ENCODE data around the gene TCF3.

Gene TCF3

DNA sequence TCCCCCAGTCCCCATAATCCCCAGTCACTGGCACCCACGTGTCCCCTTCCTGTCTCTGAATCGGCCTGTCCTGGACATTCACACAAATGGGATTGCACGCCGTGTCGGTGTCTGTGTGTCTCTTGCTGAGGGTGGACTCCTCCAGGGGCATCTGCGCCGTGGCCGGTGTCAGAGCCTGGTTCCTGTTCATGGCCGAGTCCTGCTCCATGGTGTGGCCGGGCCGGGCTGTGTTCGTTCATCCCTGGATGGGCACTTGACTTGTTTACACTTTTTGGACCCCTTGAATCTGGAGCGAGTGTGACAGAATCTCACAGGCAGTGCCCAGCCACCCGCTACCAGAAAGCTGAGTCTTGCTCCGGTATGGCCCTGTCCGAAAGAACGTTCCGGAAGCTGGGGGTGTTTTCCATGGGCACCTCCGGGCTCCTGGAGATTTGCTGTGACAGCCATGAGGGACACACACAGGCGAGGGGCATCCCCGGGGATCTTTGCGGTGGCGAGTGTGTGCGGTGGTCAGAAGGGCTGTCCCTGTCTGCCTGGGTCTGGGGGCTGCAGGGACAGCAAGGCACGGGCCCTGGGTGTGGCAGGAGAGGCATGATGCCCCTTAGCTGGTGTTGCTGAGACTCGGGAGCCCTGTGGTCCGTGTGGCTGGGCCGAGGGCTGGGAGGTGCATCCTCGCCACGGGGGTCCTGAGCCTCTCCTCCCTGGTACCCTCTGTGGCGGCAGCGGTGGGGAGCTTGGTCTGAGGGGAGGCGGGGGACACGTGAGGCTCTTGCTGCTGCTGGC lies 77.9 kb downstream of the TCF3 start:
- no peaks in the 10 kb centered on the region for H3K9me3 ChIP-seq
- H3K27ac ChIP-seq, result no peak overlapping the region
- TF ChIP-seq CTCF (IDR thresholded peaks at IDR 0.05), result no peak
- no peaks in the 10 kb centered on the region for H3K27me3 ChIP-seq
- no peak overlapping the region for H3K4me3 ChIP-seq
- intact Hi-C loops (cut with DNase I; ENCODE audit: low total_unique reads), result no loop called here
- DNase-seq, result no peak
- H3K36me3 ChIP-seq, result peaks cover 23 to 34% (median 24%) of the 10 kb centered on the region in 3 donors
- no peaks in the 10 kb centered on the region for H3K4me1 ChIP-seq

DNA sequence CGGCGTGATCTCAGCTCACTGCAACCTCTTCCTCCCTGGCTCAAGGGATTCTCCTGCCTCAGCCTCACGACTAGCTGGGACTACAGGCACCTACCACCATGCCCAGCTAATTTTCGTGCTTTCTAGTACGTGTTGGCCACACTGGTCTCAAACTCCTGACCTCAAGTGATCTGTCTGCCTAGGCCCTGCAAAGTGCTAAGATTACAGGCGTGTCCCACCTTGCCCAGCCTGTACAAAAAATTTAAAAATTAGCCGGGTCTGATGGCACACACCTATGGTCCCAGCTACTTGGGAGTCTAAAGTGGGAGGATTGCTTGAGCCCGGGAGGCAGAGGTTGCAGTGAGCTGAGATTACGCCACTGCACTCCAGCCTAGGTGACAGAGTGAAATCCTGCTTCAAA lies 79.6 kb downstream of the TCF3 start:
- Histone ChIP-seq H3K27me3 (no peaks in the 10 kb centered on the region), H3K4me3 (no peak overlapping the region), H3K27ac (no peak overlapping the region), H3K9me3 (no peaks in the 10 kb centered on the region), H3K4me1 (peaks cover 0 to 8% (median 5%) of the 10 kb centered on the region in 4 donors), H3K36me3 (peaks cover 12 to 17% (median 14%) of the 10 kb centered on the region in 3 donors)
- DNase-seq, result no peak
- intact Hi-C loops (cut with DNase I; ENCODE audit: low total_unique reads), result no loop called here
- no peak for TF ChIP-seq CTCF (IDR thresholded peaks at IDR 0.05)

GRCh38 chr19:1571358-1571757 lies 81.1 kb downstream of the TCF3 start:
- intact Hi-C loops (cut with DNase I; ENCODE audit: low total_unique reads), result no loop called here
- DNase-seq, result no peak
- TF ChIP-seq CTCF (IDR thresholded peaks at IDR 0.05), result no peak

DNA sequence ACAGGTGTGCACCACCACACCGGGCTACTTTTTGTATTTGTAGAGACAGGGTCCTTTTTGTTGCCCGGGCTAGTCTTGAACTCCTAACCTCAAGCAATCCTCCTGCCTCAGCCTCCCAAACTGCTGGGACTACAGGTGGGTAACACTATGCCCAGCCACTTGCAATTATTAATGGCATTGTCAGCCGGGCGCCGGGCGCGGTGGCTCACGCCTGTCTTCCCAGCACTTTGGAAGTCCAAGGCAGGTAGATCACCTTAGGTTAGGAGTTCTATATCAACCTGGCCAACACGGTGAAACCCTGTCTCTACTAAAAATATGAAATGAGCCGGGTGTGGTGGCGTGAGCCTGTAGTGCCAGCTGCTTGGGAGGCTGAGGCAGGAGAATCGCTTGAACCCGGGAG lies 81.6 kb downstream of the TCF3 start:
- TF ChIP-seq CTCF (IDR thresholded peaks at IDR 0.05), result no peak
- no peaks in the 10 kb centered on the region for H3K27me3 ChIP-seq
- H3K27ac ChIP-seq, result no peak overlapping the region
- intact Hi-C loops (cut with DNase I; ENCODE audit: low total_unique reads), result no loop called here
- no peak overlapping the region for H3K4me3 ChIP-seq
- no peaks in the 10 kb centered on the region for H3K36me3 ChIP-seq
- no peaks in the 10 kb centered on the region for H3K9me3 ChIP-seq
- DNase-seq, result no peak
- H3K4me1 ChIP-seq, result peaks cover 0 to 23% (median 17%) of the 10 kb centered on the region in 4 donors

More at GRCh38 chr19:1571358-1571757, 81.1 kb downstream of the TCF3 start:
- Histone ChIP-seq H3K4me1 (peaks cover 0 to 18% (median 12%) of the 10 kb centered on the region in 4 donors), H3K9me3 (no peaks in the 10 kb centered on the region), H3K4me3 (no peak overlapping the region), H3K36me3 (peaks cover 0 to 3% (median 0%) of the 10 kb centered on the region in 3 donors), H3K27ac (no peak overlapping the region), H3K27me3 (no peaks in the 10 kb centered on the region)

- no peak overlapping the region for H3K27ac ChIP-seq
- intact Hi-C loops (cut with DNase I; ENCODE audit: low total_unique reads), result no loop called here
- no peak for DNase-seq
- no peaks in the 10 kb centered on the region for H3K36me3 ChIP-seq
- H3K27me3 ChIP-seq, result no peaks in the 10 kb centered on the region
- no peaks in the 10 kb centered on the region for H3K9me3 ChIP-seq
- peaks cover 0 to 28% (median 17%) of the 10 kb centered on the region in 4 donors for H3K4me1 ChIP-seq
- H3K4me3 ChIP-seq, result no peak overlapping the region
- no peak for TF ChIP-seq CTCF (IDR thresholded peaks at IDR 0.05)
Measured at GRCh38 chr19:1569997-1570396, 82.4 kb downstream of the TCF3 start.

All from tibial artery (tissue), 4 donors.